ENCODE measurements around the gene TTI1. TPM values are rescaled to one million over a fixed set of nuclear protein-coding genes. Genes with fewer than 3 reads are reported as not detected.

The TTI1 gene
- polyA plus RNA-seq, 4 donors, result 24.2 to 28.8 (median 26.9) TPM

DNA sequence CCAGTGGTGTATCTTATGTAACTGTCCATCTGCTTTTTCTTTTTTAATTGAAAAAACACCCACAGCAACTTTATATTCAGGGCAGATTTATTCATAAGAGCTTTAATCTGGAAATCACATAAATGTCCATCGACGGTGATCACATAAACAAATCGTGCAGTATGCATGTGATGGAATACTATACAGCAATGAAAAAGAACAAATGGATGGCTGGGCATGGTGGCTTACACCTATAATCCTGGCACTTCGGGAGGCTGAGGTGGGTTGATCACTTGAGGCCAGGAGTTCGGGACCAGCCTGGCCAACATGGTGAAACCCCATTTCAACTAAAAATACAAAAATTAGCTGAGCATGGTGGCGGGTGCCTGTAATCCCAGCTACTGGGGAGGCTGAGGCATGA is 91.3 kb downstream of the TTI1 start:
- DNase-seq (ENCODE audit: low read depth in 4 of 4, low spot score in 3 of 4), result no peak

DNA sequence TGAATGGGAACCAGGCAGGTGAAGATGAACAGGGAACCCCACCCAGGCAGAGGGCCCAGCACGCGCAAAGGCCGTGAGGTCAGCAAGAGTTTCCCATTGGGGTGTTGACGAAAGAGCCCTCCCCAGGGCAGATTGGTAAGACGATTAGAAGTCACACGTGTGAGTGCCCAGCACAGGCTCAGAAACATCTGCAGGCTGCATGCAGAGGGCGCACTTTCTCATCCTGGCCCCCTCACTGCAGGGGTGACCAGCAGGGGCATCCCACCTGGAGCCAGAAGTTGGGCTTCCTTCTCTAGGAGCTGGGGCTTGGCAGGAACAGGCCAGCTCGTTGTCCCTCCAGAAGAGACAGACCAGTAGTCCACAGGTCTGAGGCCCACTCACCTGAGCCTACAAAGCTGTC is 91.9 kb downstream of the TTI1 start:
- DNase-seq (ENCODE audit: low read depth in 4 of 4, low spot score in 3 of 4), result no peak

DNA sequence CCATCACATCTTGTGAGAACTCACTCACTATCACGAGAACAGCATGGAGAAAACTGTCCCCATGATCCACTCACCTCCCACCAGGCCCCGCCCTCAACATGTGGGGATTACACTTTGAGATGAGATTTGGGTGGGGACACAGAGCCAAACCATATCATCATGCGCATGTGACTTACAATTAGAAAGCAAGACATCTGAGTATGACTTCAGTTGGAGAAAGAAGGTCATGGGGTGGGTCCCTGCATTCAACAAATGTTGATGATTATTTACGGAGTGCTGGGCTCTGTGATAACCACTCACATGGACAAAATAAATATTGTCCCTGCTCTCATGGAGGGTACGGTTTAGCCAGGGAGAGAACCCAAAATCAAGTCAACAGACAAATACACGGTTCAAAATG is 92.4 kb downstream of the TTI1 start:
- DNase-seq (ENCODE audit: low read depth in 4 of 4, low spot score in 3 of 4), result no peak

DNA sequence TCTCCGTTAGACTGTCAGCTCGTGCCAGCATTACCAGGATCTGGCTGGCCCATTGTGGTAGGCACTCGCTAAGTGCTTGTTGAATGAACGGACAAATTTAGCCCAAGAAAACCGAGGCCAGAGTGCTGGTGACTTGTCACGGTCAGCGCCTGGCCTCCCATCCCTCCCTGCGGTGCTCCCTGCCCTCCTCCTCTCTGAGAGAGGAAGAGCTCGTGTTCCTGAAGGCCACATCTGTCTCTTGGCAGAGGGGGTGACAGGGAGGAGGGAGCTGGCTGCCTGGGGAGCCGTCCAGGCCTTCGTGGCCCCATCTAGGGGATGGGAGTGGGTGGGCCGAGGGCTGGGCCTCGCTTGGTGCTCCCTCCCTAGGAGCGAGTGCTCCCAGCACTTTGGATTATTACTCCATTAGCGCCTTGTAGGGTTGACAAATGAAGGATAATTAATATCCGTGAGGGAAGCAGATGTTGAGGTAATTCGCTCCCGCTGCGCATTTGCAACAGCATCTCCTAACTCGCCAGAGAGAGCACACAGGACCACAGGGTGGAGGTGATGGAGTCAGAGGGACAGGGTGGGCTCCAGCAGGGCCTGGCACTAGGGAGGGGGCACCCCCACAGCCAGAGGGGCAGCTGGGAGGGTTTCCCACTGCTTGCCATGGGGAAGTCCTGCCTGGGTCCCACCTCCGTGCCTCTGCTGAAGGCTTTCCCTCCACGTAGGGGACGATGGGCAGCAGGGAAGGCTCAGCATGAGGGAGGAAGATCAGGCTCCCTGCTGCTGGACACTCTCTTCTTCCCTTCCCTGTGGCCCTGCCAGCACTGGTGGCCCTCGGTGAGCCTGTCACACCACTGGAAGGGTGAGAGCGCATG is 93.3 kb downstream of the TTI1 start:
- no peak for DNase-seq (ENCODE audit: low read depth in 4 of 4, low spot score in 3 of 4)

DNA sequence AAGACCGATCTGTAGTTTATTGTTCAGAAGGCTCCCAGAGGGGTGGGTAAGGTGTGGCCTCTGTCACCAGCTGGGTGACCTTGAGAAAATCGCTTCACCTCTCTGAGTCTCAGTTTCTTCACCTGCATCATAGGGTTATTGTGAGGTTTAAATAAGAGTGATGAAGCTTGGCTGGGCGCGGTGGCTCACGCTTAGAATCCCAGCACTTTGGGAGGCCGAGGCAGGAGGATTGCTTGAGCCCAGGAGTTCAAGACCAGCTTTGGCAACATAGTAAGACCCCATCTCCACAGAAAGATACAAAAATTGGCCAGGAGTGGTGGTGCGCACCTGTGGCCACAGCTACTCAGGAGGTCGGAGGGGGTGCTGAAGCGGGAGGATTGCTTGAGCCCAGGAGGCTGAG is 94.3 kb downstream of the TTI1 start:
- DNase-seq (ENCODE audit: low read depth in 4 of 4, low spot score in 3 of 4), result no peak

DNA sequence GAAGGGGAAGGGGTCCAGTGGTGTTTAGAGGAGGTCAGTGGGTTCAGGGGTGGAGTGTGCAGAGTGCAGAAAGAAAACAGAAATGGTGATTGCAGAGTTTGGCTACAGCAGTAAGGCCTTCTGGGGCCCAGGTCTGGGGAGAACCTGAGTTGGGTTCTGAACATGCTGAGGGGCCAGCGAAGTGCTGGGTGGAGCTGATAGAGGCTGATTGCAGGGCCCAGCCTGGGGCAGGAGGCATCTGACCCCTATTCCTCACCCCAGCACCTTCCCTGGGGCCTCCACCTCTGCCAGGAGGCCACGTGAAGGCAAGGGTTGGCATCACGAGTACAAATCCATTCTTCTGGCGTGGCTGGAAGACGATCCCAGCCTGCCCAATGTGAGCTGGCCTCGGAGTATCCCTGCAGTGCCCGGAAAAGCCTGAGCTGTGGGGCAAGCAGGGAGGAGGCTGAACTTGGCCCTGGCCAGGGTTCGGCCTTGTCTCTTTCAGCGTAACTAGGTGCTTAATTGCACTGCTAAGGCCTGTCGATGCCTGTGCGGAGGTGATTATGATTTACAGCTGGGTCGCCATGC is 95.0 kb downstream of the TTI1 start:
- no peak for DNase-seq (ENCODE audit: low read depth in 4 of 4, low spot score in 3 of 4)

DNA sequence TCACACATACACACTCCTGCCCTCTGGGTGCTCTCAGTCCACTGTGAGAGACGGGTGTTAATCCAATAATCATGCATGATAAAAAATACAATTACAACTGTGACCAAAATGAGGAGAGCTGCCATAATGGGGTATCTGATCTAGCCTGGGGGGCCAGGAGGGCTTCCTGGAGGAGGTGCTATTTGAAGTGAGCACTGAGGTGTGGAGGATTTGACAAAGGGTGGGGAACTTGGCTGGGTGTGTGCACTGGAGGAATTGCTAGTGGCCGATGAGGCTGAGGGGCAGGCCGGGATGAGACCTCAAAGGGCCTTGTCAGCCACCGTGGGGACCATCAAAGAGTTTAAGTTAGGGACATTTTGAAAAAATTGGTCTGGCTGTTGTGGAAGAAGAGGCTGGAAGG is 95.6 kb downstream of the TTI1 start:
- DNase-seq (ENCODE audit: low read depth in 4 of 4, low spot score in 3 of 4), result no peak

DNA sequence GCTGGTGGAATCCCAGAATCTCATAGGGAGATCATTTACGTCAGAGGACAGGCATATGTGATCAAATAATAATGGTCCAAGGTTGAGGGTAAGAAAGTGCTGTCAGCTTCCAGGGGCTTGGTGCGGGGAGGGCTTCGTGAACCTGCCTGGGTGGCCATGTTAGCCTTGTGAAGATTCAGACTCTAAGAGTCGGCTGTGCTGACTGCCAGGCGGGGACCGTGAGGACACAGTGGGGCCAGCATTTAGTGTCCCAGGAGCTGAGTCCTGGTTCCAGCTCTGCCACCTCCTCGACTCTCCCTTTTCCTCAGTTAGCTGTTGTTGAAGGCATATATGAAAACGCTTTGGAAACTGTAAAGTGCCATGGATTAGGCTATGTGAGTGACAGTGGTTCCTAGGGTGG is 96.8 kb downstream of the TTI1 start:
- DNase-seq (ENCODE audit: low read depth in 4 of 4, low spot score in 3 of 4), result no peak

DNA sequence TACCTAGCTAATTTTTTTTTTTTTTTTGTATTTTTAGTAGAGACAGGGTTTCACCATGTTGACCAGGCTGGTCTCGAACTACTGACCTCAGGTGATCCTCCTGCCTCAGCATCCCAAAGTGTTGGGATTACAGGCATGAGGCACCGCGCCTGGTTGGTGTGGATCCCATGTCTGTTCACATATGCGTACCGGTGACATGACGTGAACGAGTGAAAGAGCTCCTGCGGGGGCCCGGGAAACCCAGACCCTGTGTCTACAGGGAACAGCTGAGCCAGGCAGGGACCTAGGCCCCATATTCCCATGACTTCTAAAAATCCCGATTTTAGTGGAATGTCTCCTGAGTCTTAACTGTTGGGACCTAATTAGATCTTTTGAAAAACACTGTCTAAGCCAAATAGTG is 97.2 kb downstream of the TTI1 start:
- no peak for DNase-seq (ENCODE audit: low read depth in 4 of 4, low spot score in 3 of 4)

DNA sequence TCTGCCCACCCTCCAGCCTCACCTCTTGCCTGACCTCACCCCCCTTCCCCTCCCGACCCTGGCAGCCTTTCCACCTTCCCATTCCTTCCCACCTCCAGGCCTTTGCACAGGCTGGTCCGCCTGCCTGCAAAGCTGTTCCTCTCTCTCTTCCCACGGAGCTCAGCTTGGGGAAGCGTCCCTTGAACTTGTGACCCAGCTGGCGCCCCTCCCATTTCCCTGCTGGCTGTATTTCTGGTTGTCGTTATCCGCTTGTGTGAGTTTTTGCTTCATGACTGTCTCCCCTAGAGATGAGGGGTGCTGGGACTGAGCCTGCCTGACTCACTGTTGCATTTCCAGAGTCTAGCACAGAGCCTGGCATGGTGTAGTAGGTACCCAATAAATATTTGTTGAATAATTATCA is 97.8 kb downstream of the TTI1 start:
- no peak for DNase-seq (ENCODE audit: low read depth in 4 of 4, low spot score in 3 of 4)

DNA sequence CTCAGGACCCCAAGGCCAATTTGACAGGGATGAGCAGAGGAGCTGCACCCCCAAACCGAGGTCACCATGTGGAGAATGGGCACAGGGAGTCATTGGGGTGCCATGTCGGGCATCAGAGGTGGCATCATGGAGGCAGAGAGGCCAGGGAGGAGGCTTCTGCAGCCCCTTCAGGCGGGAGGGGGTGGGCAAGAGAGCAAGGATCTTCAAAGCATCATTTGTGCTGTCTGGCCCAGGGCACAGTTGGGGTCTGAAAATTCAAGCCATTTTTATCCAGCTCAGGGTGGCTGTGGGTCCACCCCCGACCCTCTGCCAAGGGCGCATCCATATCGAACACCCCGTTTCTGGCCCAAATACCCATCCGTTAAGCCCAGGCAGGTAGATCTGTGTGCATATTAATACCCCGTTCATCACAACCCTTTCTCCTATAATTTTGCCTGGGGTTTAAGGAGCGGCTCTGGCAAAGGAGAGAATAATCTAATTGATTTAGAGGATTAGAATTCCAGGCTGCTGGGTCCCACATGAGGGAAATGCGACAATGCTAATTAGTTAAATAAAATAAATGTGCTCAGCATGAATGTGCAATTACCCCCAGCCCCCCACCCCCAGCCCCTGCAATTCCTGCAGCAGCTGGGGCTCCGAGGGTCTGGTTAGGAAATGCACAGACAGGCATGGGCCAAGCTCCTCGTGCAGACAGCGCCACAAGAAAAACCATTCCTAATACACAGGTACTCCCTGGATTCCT is 98.5 kb downstream of the TTI1 start:
- no peak for DNase-seq (ENCODE audit: low read depth in 4 of 4, low spot score in 3 of 4)

DNA sequence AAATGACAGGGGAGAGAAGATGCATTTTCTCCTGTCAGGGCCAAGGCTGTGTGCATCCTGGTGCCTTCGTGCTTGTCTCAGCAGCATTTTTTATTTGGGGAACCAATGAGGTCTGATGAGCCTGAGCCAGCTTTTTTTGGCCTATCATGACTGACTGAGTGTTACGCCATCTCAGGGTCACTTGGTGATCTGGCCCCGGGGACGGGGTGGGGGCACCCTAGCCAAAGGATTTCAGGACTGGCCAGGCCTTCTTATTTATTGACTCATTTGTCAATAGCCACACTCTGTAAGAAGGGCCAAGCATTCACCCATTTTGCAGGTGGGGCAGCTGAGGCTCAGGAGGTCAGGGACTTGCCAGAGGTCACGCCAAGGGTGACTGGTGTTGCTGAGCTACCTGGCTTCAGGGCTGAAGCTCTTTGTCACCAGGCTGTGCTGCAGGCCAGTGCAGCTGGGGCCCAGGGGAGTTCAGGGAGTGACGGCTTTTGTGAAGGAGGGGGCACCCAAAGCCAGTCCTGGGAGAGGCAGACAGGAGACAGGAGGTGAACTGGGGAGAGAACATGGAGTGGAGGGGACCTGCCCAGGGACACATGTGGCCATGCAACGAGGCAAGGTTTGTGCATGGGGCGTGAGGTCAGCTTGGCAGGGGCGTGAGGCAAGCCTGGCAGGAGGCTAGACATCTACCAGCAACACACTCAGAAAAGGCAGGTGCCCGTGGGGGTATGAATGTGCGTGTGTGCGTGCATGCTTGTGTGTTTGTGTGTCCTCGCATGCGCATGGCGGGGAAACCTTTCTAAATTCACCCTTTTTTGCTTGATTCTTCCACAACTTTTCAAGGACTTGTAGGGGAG is 99.2 kb downstream of the TTI1 start:
- no peak for DNase-seq (ENCODE audit: low read depth in 4 of 4, low spot score in 3 of 4)

Other genes starting within 250 kb of the TTI1 start
- gene VSTM2L, start 130.3 kb downstream of the TTI1 start, polyA plus RNA-seq (ENCODE audit: insufficient read length in 4 of 4), result 1 to 10 TPM; 1.5 to 3.0 (median 2.1) TPM
- 10 to 100 TPM; 34.3 to 42.6 (median 39.3) TPM for gene RPRD1B, start 290 bp upstream of the TTI1 start, polyA plus RNA-seq (ENCODE audit: insufficient read length in 4 of 4)
- gene TGM2, start 131.8 kb upstream of the TTI1 start, polyA plus RNA-seq (ENCODE audit: insufficient read length in 4 of 4), result 10 to 100 TPM; 34.1 to 45.1 (median 38.6) TPM
- gene KIAA1755, start 227.3 kb upstream of the TTI1 start, polyA plus RNA-seq (ENCODE audit: insufficient read length in 4 of 4), result 1 to 10 TPM; 2.7 to 4.1 (median 3.1) TPM